PC-3 (cell line): ENCODE results near the gene DVL3.

ENCODE experiments used
- EZH2phosphoT487 ChIP-seq: fragments of 300-600 bp; sonication (generic); IDR thresholded peaks from 2 replicates; pipeline ENCODE4 v1.6.1; 2018; ENCODE audit warnings: mild to moderate bottlenecking, antibody characterized with exemption, low read length, borderline replicate concordance
- TF ChIP-seq, protein P1 (sequence below): fragments of 300-600 bp; sonication (generic); conservative IDR thresholded peaks from 2 replicates; pipeline ENCODE4 v1.5.1; 2017; ENCODE audit warnings: antibody characterized with exemption, low read depth, mild to moderate bottlenecking, low read length

- TF ChIP-seq, protein P1, sequence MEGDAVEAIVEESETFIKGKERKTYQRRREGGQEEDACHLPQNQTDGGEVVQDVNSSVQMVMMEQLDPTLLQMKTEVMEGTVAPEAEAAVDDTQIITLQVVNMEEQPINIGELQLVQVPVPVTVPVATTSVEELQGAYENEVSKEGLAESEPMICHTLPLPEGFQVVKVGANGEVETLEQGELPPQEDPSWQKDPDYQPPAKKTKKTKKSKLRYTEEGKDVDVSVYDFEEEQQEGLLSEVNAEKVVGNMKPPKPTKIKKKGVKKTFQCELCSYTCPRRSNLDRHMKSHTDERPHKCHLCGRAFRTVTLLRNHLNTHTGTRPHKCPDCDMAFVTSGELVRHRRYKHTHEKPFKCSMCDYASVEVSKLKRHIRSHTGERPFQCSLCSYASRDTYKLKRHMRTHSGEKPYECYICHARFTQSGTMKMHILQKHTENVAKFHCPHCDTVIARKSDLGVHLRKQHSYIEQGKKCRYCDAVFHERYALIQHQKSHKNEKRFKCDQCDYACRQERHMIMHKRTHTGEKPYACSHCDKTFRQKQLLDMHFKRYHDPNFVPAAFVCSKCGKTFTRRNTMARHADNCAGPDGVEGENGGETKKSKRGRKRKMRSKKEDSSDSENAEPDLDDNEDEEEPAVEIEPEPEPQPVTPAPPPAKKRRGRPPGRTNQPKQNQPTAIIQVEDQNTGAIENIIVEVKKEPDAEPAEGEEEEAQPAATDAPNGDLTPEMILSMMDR: no peak
- no peak for TF ChIP-seq EZH2phosphoT487
Measured at GRCh38 chr3:184174284-184174645, 19.1 kb downstream of the DVL3 start.
